ENCODE results near the gene HPS3.

DNA sequence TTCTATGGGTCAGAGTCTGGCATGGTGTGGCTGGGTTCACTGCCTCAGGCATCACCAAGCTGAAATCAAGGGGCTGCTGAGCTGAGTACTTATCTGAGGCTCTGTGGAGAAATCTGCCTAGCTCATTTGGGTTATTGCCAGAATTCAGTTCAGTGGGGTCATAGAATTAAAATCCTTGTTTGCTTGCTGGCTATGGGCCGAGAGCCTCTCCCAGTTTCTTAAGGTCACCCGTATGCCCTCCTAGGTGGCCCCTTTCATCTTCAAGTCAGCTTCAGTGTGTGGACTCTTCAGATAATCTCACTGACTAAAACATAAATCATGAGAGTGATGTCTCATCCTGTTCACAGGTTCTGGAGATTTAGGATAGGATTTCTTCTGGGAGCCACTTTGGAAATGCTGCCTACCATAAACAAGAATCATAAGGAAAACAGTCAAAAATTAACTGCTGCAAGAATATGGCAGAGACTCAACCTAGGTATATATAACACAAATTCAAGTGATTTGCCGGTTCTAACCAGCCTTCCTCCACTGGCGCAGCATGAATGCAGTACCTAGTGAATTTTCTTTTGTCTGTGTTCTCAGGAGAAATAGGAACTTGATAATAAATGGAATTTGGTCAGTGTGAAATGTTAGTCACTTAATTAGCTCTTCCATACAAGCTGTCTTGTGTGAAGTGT lies 86.9 kb downstream of the HPS3 start:
- TF ChIP-seq, protein P1, sequence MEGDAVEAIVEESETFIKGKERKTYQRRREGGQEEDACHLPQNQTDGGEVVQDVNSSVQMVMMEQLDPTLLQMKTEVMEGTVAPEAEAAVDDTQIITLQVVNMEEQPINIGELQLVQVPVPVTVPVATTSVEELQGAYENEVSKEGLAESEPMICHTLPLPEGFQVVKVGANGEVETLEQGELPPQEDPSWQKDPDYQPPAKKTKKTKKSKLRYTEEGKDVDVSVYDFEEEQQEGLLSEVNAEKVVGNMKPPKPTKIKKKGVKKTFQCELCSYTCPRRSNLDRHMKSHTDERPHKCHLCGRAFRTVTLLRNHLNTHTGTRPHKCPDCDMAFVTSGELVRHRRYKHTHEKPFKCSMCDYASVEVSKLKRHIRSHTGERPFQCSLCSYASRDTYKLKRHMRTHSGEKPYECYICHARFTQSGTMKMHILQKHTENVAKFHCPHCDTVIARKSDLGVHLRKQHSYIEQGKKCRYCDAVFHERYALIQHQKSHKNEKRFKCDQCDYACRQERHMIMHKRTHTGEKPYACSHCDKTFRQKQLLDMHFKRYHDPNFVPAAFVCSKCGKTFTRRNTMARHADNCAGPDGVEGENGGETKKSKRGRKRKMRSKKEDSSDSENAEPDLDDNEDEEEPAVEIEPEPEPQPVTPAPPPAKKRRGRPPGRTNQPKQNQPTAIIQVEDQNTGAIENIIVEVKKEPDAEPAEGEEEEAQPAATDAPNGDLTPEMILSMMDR (IDR thresholded peaks at IDR 0.05): no peak
- TF ChIP-seq POLR2A (IDR thresholded peaks at IDR 0.05): no peak

Measured in Peyer's patch (tissue), 4 donors.